Myocyte (in vitro differentiated cells): Measurements from ENCODE around the gene PGA4. TPM values are rescaled to one million over a fixed set of nuclear protein-coding genes. Genes with fewer than 3 reads are reported as not detected.

Experiments used
- DNase-seq: peaks from one replicate; pipeline ENCODE4 v3.0.0-alpha.2; 2012; ENCODE audit warnings: low read depth
- total RNA-seq: library from RNA; depleted of rRNA; stranded (reverse); fragments of >200 nt; gene quantifications from 2 replicates; pipeline ENCODE4 v1.2.3, GENCODE V29; 2014

Gene PGA4
- total RNA-seq, 1 donor from 2014 or later, result 119 TPM

DNA sequence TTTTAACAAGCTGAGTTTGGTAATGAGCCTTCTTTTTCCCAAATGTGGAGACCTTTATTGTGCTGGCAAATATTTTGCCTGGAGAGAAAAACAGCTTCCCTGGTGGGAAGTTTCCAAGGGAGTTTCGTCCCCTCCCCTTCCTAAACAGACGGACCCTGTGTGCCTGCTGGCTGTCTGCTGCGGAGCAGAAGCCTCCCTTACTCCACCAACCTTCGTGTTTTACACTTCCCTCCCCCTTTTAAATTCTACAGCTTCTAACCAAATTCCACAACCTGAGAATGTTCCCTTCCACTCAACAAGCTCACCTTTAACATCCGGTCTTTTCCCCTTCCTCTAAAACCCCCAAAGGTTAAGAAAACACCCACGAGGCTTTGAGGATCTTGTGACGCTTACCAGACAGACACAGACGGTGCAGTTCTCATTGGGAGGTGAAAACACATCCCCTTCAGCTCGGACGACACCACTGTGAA is 55.9 kb downstream of the PGA4 start:
- DNase-seq, result no peak

- DNase-seq, result no peak
These were observed 58.0 kb downstream of the PGA4 start for GRCh38 chr11:61279934-61280659.

DNA sequence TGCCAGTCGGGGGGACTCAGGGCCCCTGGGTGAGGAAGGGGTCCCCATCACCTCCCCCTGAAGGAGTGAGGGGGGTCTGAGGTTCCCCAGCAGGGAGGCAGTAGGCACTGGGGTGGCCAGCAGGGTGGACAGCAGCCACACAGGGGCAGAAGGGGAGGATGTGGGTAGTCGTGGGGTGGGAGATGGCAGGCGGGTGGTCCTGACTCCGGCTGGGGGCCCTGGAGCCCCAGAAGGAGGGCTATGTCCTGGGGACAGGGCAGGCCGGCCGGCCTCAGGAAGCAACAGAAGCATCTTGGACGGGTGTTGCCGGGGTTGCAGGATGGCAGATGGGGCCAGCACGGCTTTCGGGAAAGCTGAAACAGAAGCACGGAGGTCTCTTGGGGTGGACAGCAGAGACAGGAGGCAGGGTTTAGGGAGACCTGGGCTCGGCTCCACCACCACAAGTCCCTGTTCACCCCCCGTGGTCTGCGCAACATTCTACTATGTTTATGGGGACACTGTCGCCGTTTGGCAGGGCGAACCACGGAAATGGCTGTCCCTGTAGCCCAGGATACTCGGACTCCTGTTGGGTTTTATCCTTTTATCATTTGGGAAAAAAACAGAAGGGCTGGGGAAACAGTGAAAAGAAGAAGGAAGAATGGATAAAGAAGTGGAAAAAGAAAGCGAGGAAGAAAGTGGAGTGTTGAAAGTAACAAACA is 58.9 kb downstream of the PGA4 start:
- DNase-seq, result no peak

Other genes starting within 250 kb of the PGA4 start
- not detected in 2 replicates for gene CD5, start 119.9 kb upstream of the PGA4 start, total RNA-seq
- gene VPS37C, start 60.9 kb upstream of the PGA4 start, total RNA-seq, result 17.3 and 24.4 TPM in 2 replicates
- gene PGA3, start 18.8 kb upstream of the PGA4 start, total RNA-seq, result 10.7 and 19.9 TPM in 2 replicates
- gene PGA5, start 18.8 kb downstream of the PGA4 start, total RNA-seq, result 18.1 and 29.7 TPM in 2 replicates
- gene VWCE, start 73.0 kb downstream of the PGA4 start, total RNA-seq, result 2.1 and 2.7 TPM in 2 replicates
- 329 and 379 TPM in 2 replicates for gene DDB1, start 110.8 kb downstream of the PGA4 start, total RNA-seq
- gene TKFC, start 110.9 kb downstream of the PGA4 start, total RNA-seq, result 32.1 and 37.3 TPM in 2 replicates
- gene CYB561A3, start 139.5 kb downstream of the PGA4 start, total RNA-seq, result 104 and 126 TPM in 2 replicates
- 42.5 and 54.2 TPM in 2 replicates for gene TMEM138, start 140.0 kb downstream of the PGA4 start, total RNA-seq
- 6.7 and 17.1 TPM in 2 replicates for gene TMEM216, start 170.2 kb downstream of the PGA4 start, total RNA-seq
- 40.6 and 41.2 TPM in 2 replicates for gene CPSF7, start 207.6 kb downstream of the PGA4 start, total RNA-seq
- gene SDHAF2, start 207.8 kb downstream of the PGA4 start, total RNA-seq, result 39.7 TPM in 2 replicates